ENCODE data around the gene TMEM181. TPM values are rescaled to one million over a fixed set of nuclear protein-coding genes. Genes with fewer than 3 reads are reported as not detected.

Gene TMEM181
- polyA plus RNA-seq, 4 donors, result 14.9 to 41.1 (median 19.1) TPM

DNA sequence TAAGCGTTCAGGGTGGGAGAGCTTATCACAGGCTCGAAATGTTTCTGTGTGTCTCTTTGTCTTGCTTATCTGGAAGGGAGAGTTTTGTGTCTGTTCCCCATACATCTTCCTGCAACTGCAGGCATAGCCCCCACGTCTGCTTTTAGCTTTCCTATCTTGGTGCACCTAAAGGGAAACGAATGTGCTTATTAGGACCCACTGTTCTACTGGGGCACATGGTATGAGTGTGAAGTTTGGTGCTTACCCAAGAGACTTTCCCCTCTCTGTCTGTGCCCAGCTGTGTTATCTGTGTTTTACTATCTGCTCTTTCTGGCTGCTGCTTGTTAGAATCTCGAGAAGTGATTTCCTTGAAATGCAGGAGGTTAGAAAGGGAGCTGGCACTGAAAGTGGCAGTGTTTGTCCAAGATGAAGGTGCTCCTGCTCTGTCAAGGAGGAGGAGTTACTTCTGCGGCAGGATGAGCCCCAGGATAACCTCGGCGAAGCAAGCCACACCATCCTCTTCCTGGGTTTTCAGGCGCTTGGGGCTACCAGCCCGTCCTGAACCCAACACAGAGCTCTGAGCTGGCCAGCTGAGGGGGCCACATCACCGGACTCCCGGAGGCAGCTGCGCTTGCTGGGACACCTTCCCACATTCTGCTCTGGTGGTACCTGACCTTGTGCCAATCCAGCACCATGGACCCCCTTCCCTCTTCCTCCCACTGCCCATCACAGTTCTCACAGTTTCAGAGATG lies 61.2 kb downstream of the TMEM181 start:
- no peaks in the 10 kb centered on the region for H3K27me3 ChIP-seq (ENCODE audit: control insufficient read depth in 3 of 3, insufficient read depth in 3 of 3, low read length in 3 of 3)
- H3K27ac ChIP-seq (ENCODE audit: low read depth in 1 of 3, low read length in 2 of 3), result no peak overlapping the region
- DNase-seq (no peak), FAIRE-seq (no peak)
- no peaks in the 10 kb centered on the region for H3K4me1 ChIP-seq (ENCODE audit: control insufficient read depth in 3 of 3, insufficient read depth in 2 of 3, low read depth in 1 of 3, low read length in 2 of 3)
- WGBS, 3 donors, result 55 to 83% (median 75%) methylated on average over 13 of the region's 13 CpGs
- H3K9me3 ChIP-seq (ENCODE audit: control insufficient read depth in 2 of 2, insufficient read depth in 1 of 2, low read depth in 1 of 2, low read length in 1 of 2), result peaks cover 0 to 2% of the 10 kb centered on the region in 2 donors
- peaks cover 3 to 58% (median 23%) of the 10 kb centered on the region in 3 donors for H3K36me3 ChIP-seq (ENCODE audit: control insufficient read depth in 3 of 3, insufficient read depth in 2 of 3, low read depth in 1 of 3, low read length in 3 of 3)
- H3K4me3 ChIP-seq (ENCODE audit: low read depth in 1 of 3, low read length in 3 of 3), result no peak overlapping the region

DNA sequence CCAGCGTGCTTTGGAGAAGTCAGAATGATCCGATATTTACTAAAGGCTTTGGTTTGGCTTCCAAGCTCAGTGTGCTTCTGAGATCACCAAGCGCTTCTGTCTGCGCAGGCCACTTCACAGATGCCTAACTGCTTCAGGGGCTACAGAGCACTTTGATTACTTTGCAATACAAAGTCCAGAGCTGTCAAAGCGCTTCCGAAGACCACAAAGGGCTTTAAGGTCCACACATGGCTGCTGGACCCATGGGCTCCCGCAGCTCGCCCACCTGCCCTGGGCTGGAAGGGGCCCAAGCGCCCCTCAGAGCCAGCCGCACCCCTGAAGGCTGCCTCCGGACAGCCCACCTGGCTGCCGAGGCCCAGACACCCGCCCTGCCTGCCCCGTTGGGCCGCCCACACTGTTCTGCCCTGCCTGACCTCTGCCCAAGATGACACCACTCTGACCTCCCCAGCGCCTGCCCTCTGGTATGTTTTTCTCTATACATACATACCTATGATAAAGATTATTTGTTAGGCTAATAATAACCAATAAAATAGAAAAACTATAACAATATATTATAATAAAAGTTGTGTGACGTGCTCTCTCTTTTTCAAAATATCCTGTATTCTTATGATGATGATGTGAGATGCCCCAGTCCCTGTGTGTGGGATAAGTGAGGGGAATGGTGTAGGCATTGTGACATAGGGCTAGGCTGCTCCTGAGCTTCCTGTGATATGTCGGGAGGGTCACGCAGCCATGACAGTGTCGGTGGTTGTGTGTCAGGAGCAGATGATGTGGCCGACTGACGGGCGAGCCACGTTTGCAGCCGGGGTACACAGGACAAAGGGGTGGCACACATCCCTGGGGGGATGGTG lies 62.0 kb downstream of the TMEM181 start:
- H3K4me1 ChIP-seq (ENCODE audit: control insufficient read depth in 3 of 3, insufficient read depth in 2 of 3, low read depth in 1 of 3, low read length in 2 of 3), result no peaks in the 10 kb centered on the region
- H3K27me3 ChIP-seq (ENCODE audit: control insufficient read depth in 3 of 3, insufficient read depth in 3 of 3, low read length in 3 of 3), result no peaks in the 10 kb centered on the region
- FAIRE-seq (no peak), DNase-seq (no peak)
- peaks cover 0 to 2% of the 10 kb centered on the region in 2 donors for H3K9me3 ChIP-seq (ENCODE audit: control insufficient read depth in 2 of 2, insufficient read depth in 1 of 2, low read depth in 1 of 2, low read length in 1 of 2)
- H3K4me3 ChIP-seq (ENCODE audit: low read depth in 1 of 3, low read length in 3 of 3), result no peak overlapping the region
- H3K36me3 ChIP-seq (ENCODE audit: control insufficient read depth in 3 of 3, insufficient read depth in 2 of 3, low read depth in 1 of 3, low read length in 3 of 3), result peaks cover 3 to 66% (median 26%) of the 10 kb centered on the region in 3 donors
- 91 to 94% (median 93%) methylated on average over 25 of the region's 25 CpGs for WGBS, 3 donors
- H3K27ac ChIP-seq (ENCODE audit: low read depth in 1 of 3, low read length in 2 of 3), result no peak overlapping the region

DNA sequence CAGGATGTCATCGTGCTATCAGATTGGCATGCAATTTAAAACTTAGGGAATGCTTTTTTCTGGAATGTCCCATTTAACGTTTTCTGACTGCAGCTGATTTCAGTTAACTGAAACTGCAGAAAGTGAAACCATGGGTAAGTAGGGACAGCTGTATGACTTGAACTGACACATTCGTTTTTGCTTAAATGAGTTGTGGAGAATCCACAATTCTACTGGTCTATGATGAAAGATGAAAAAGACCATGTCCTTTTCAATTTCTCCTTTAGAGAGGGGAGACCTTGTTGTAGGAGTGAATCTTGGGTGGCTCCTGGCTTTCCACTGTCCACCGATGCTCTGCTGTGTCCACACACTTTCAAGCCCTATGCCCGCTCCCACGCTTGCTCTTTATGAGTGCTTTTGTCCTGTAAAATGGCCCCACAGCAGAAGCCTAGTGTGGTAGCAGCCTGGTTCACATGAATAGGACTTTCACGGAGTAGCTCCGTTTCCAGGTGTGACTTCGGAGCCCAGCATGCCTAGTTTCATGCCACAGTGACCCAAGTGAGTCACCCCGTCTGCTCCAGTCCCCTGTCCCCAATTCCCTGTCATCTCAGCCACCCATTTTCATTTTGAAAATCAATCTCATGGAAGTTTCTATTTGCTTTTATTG lies 62.8 kb downstream of the TMEM181 start:
- no peaks in the 10 kb centered on the region for H3K27me3 ChIP-seq (ENCODE audit: control insufficient read depth in 3 of 3, insufficient read depth in 3 of 3, low read length in 3 of 3)
- peaks cover 0 to 2% of the 10 kb centered on the region in 2 donors for H3K9me3 ChIP-seq (ENCODE audit: control insufficient read depth in 2 of 2, insufficient read depth in 1 of 2, low read depth in 1 of 2, low read length in 1 of 2)
- H3K4me1 ChIP-seq (ENCODE audit: control insufficient read depth in 3 of 3, insufficient read depth in 2 of 3, low read depth in 1 of 3, low read length in 2 of 3), result no peaks in the 10 kb centered on the region
- peaks cover 3 to 74% (median 29%) of the 10 kb centered on the region in 3 donors for H3K36me3 ChIP-seq (ENCODE audit: control insufficient read depth in 3 of 3, insufficient read depth in 2 of 3, low read depth in 1 of 3, low read length in 3 of 3)
- no peak overlapping the region for H3K27ac ChIP-seq (ENCODE audit: low read depth in 1 of 3, low read length in 2 of 3)
- no peak overlapping the region for H3K4me3 ChIP-seq (ENCODE audit: low read depth in 1 of 3, low read length in 3 of 3)
- WGBS, 3 donors, result 76 to 87% (median 82%) methylated on average over 10 of the region's 10 CpGs
- DNase-seq, result no peak
- no peak for FAIRE-seq

DNA sequence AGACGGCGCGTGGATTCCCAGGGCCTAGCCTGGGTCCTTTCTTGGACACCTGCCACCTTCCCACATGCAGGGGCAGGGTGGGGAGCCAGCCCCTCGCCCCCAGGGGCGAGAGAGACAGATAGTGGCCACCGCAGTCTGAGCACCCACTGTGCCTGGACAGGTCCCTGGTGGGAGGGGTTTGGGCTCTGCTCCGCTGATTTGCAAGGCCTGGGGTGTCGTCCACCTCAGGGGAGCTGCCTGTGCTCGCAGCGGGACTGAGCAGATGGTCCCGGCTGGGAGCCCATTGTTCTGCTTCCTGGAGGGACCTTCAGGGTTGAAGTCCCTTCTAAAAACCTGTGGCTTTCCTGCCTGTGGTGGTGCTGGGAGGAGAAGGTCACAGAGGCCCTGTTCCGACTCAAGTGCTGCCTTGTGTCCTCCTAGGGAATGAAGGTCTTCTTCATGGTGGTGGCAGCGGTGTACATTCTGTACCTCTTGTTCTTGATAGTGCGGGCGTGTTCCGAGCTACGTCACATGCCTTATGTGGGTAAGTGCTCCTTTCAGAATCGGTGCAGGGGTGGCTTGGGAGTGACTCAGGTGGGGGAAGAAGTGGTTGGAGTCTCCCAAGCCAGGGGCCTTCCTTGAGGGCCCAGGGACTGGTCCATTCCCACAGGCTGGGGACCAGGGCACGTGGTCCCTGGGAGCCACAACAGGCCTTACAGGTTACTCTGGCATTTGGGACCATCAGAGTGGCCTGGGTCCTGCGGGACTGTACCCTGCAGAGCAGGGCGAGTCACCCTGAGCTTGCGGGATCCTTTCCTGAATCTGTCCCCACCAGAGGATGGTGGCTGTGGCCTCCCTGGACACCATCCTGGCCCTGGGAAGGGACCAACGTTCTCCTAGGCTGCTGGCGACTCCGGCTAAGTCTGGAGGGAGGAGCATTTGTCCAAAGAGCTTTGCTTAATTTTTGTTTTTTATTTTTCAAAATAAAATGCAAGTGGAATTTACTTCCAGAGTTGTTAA lies 65.1 kb downstream of the TMEM181 start:
- Histone ChIP-seq H3K36me3 (ENCODE audit: control insufficient read depth in 3 of 3, insufficient read depth in 2 of 3, low read depth in 1 of 3, low read length in 3 of 3) (peaks cover 3 to 89% (median 32%) of the 10 kb centered on the region in 3 donors), H3K9me3 (ENCODE audit: control insufficient read depth in 2 of 2, insufficient read depth in 1 of 2, low read depth in 1 of 2, low read length in 1 of 2) (peaks cover 0 to under 1% of the 10 kb centered on the region in 2 donors), H3K27me3 (ENCODE audit: control insufficient read depth in 3 of 3, insufficient read depth in 3 of 3, low read length in 3 of 3) (no peaks in the 10 kb centered on the region), H3K27ac (ENCODE audit: low read depth in 1 of 3, low read length in 2 of 3) (no peak overlapping the region), H3K4me3 (ENCODE audit: low read depth in 1 of 3, low read length in 3 of 3) (no peak overlapping the region), H3K4me1 (ENCODE audit: control insufficient read depth in 3 of 3, insufficient read depth in 2 of 3, low read depth in 1 of 3, low read length in 2 of 3) (no peaks in the 10 kb centered on the region)
- no peak for FAIRE-seq
- no peak for DNase-seq
- 93 to 94% (median 94%) methylated on average over 25 of the region's 25 CpGs for WGBS, 3 donors

- Histone ChIP-seq H3K9me3 (ENCODE audit: control insufficient read depth in 2 of 2, insufficient read depth in 1 of 2, low read depth in 1 of 2, low read length in 1 of 2) (no peaks in the 10 kb centered on the region), H3K36me3 (ENCODE audit: control insufficient read depth in 3 of 3, insufficient read depth in 2 of 3, low read depth in 1 of 3, low read length in 3 of 3) (peaks cover 3 to 87% (median 27%) of the 10 kb centered on the region in 3 donors), H3K4me3 (ENCODE audit: low read depth in 1 of 3, low read length in 3 of 3) (no peak overlapping the region), H3K4me1 (ENCODE audit: control insufficient read depth in 3 of 3, insufficient read depth in 2 of 3, low read depth in 1 of 3, low read length in 2 of 3) (peaks cover 0 to 6% (median 3%) of the 10 kb centered on the region in 3 donors), H3K27ac (ENCODE audit: low read depth in 1 of 3, low read length in 2 of 3) (no peak overlapping the region), H3K27me3 (ENCODE audit: control insufficient read depth in 3 of 3, insufficient read depth in 3 of 3, low read length in 3 of 3) (no peaks in the 10 kb centered on the region)
- WGBS, 3 donors, result 90 to 96% (median 94%) methylated on average over 15 of the region's 15 CpGs
- no peak for FAIRE-seq
- no peak for DNase-seq
Observed at GRCh38 chr6:158625881-158626305, 66.0 kb downstream of the TMEM181 start.

- H3K9me3 ChIP-seq (ENCODE audit: control insufficient read depth in 2 of 2, insufficient read depth in 1 of 2, low read depth in 1 of 2, low read length in 1 of 2), result no peaks in the 10 kb centered on the region
- no peak overlapping the region for H3K27ac ChIP-seq (ENCODE audit: low read depth in 1 of 3, low read length in 2 of 3)
- DNase-seq, result no peak
- FAIRE-seq, result no peak
- H3K4me1 ChIP-seq (ENCODE audit: control insufficient read depth in 3 of 3, insufficient read depth in 2 of 3, low read depth in 1 of 3, low read length in 2 of 3), result peaks cover 0 to 13% (median 4%) of the 10 kb centered on the region in 3 donors
- no peak overlapping the region for H3K4me3 ChIP-seq (ENCODE audit: low read depth in 1 of 3, low read length in 3 of 3)
- no peaks in the 10 kb centered on the region for H3K27me3 ChIP-seq (ENCODE audit: control insufficient read depth in 3 of 3, insufficient read depth in 3 of 3, low read length in 3 of 3)
- 73 to 85% (median 78%) methylated on average over 6 of the region's 6 CpGs for WGBS, 3 donors
- peaks cover 2 to 87% (median 23%) of the 10 kb centered on the region in 3 donors for H3K36me3 ChIP-seq (ENCODE audit: control insufficient read depth in 3 of 3, insufficient read depth in 2 of 3, low read depth in 1 of 3, low read length in 3 of 3)
Observed at GRCh38 chr6:158626360-158627167, 66.7 kb downstream of the TMEM181 start.

GRCh38 chr6:158627168-158627939 lies 67.5 kb downstream of the TMEM181 start:
- Histone ChIP-seq H3K36me3 (ENCODE audit: control insufficient read depth in 3 of 3, insufficient read depth in 2 of 3, low read depth in 1 of 3, low read length in 3 of 3) (peaks cover 0 to 82% (median 19%) of the 10 kb centered on the region in 3 donors), H3K4me1 (ENCODE audit: control insufficient read depth in 3 of 3, insufficient read depth in 2 of 3, low read depth in 1 of 3, low read length in 2 of 3) (peaks cover 0 to 19% (median 6%) of the 10 kb centered on the region in 3 donors), H3K4me3 (ENCODE audit: low read depth in 1 of 3, low read length in 3 of 3) (no peak overlapping the region), H3K27ac (ENCODE audit: low read depth in 1 of 3, low read length in 2 of 3) (no peak overlapping the region), H3K27me3 (ENCODE audit: control insufficient read depth in 3 of 3, insufficient read depth in 3 of 3, low read length in 3 of 3) (no peaks in the 10 kb centered on the region), H3K9me3 (ENCODE audit: control insufficient read depth in 2 of 2, insufficient read depth in 1 of 2, low read depth in 1 of 2, low read length in 1 of 2) (no peaks in the 10 kb centered on the region)
- DNase-seq (no peak), FAIRE-seq (no peak)
- WGBS, 3 donors, result 94 to 97% (median 95%) methylated on average over 20 of the region's 20 CpGs
